HepG2 (cell line): ENCODE data around the gene SMPD3. TPM values are rescaled to one million over a fixed set of nuclear protein-coding genes. Genes with fewer than 3 reads are reported as not detected.

ENCODE experiments used
- ATAD3A ChIP-seq: sonication (generic); formaldehyde crosslinking; IDR thresholded peaks from 2 replicates; pipeline ENCODE4 v1.4.0; 2020; ENCODE audit warnings: missing genetic modification reagents
- CC2D1A ChIP-seq: sonication (generic); formaldehyde crosslinking; IDR thresholded peaks from 2 replicates; pipeline ENCODE4 v1.8.1; 2023; ENCODE audit warnings: mild to moderate bottlenecking, missing genetic modification reagents
- CERS6 ChIP-seq: sonication (generic); formaldehyde crosslinking; IDR thresholded peaks from 2 replicates; pipeline ENCODE4 v1.5.0; 2020; ENCODE audit warnings: missing genetic modification reagents
- EEA1 ChIP-seq: sonication (generic); formaldehyde crosslinking; IDR thresholded peaks from 2 replicates; pipeline ENCODE4 v1.5.1; 2020; ENCODE audit warnings: mild to moderate bottlenecking, missing genetic modification reagents, borderline replicate concordance
- EZH2 ChIP-seq: conservative IDR thresholded peaks from 2 replicates; pipeline ENCODE4 v1.6.1; 2012; ENCODE audit warnings: mild to moderate bottlenecking, low read depth, low read length, moderate library complexity
- GATAD1 ChIP-seq: IDR thresholded peaks from 2 replicates; pipeline ENCODE4 v1.6.1; 2016; ENCODE audit warnings: missing genetic modification reagents, missing compliant biosample characterization
- HNRNPUL1 ChIP-seq: fragments of 200-400 bp; formaldehyde crosslinking; IDR thresholded peaks from 2 replicates; pipeline ENCODE4 v1.6.1; 2017; ENCODE audit warnings: low read depth, mild to moderate bottlenecking, low read length, moderate library complexity
- HOXA5 ChIP-seq: sonication (generic); formaldehyde crosslinking; IDR thresholded peaks from 2 replicates; pipeline ENCODE4 v1.4.0; 2020; ENCODE audit warnings: missing genetic modification reagents
- IRF2 ChIP-seq: IDR thresholded peaks from 2 replicates; pipeline ENCODE4 v1.6.1; 2018; ENCODE audit warnings: missing genetic modification reagents, missing compliant biosample characterization
- MED1 ChIP-seq: sonication (generic); formaldehyde crosslinking; IDR thresholded peaks from 2 replicates; pipeline ENCODE4 v1.4.0; 2020; ENCODE audit warnings: missing genetic modification reagents
- MIER3 ChIP-seq: IDR thresholded peaks from 2 replicates; pipeline ENCODE4 v1.6.1; 2016; ENCODE audit warnings: missing compliant biosample characterization, borderline replicate concordance
- NFKB2 ChIP-seq: sonication (generic); formaldehyde crosslinking; IDR thresholded peaks from 2 replicates; pipeline ENCODE4 v1.4.0; 2020; ENCODE audit warnings: missing genetic modification reagents, borderline replicate concordance
- PLRG1 ChIP-seq: fragments of 450-650 bp; conservative IDR thresholded peaks from 2 replicates; pipeline ENCODE4 v1.6.1; 2016
- SAP130 ChIP-seq: IDR thresholded peaks from 2 replicates; pipeline ENCODE4 v1.6.1; 2016; ENCODE audit warnings: low read depth
- TAF1 ChIP-seq: sonication (generic); formaldehyde crosslinking; IDR thresholded peaks from 2 replicates; pipeline ENCODE4 v1.4.0; 2020; ENCODE audit warnings: missing genetic modification reagents
- ZC3H13 ChIP-seq: sonication (generic); formaldehyde crosslinking; IDR thresholded peaks from 2 replicates; pipeline ENCODE4 v1.8.1; 2023; ENCODE audit warnings: mild to moderate bottlenecking, missing genetic modification reagents, moderate library complexity
- ZNF160 ChIP-seq: sonication (generic); formaldehyde crosslinking; IDR thresholded peaks from 2 replicates; pipeline ENCODE4 v1.8.0; 2022; ENCODE audit warnings: mild to moderate bottlenecking, inconsistent platforms, missing genetic modification reagents
- ZNF678 ChIP-seq: sonication (generic); formaldehyde crosslinking; IDR thresholded peaks from 2 replicates; pipeline ENCODE4 v1.4.0; 2020; ENCODE audit warnings: mild to moderate bottlenecking, missing genetic modification reagents
- ZUFSP ChIP-seq: sonication (generic); formaldehyde crosslinking; IDR thresholded peaks from 2 replicates; pipeline ENCODE4 v1.9.0; 2021; ENCODE audit warnings: missing genetic modification reagents, mild to moderate bottlenecking, borderline replicate concordance
- polyA plus RNA-seq, 8 experiments: library from polyadenylated mRNA; depleted of rRNA in 3 of 8; stranded (reverse) in 7 of 8; unstranded in 1 of 8; fragments of >200 nt; fragmentation: Illumina TruSeq in 4 of 8; extraction: Trizol in 4 of 8; gene quantifications; 2 replicates each; pipeline versions ENCODE4 v1.2.1 to v1.2.3, GENCODE V29; 2011 to 2016; ENCODE audit warnings: low read depth in 4 of 8, missing spikeins in 1 of 8, mixed read lengths in 1 of 8; ENCODE audit not compliant: insufficient read depth in 1 of 8
- total RNA-seq, 5 experiments: library from RNA; depleted of rRNA; stranded (reverse); fragments of >200 nt; fragmentation: Illumina TruSeq; extraction: Trizol; gene quantifications; 2 replicates each; pipeline ENCODE4 v1.2.3, GENCODE V29; 2016; ENCODE audit warnings: low read depth in 1 of 5
- TF ChIP-seq, protein P1 (sequence below): sonication (generic); formaldehyde crosslinking; IDR thresholded peaks from 2 replicates; pipeline ENCODE4 v1.4.0; 2020; ENCODE audit warnings: missing genetic modification reagents, borderline replicate concordance
- TF ChIP-seq, protein P2 (sequence below): sonication (generic); formaldehyde crosslinking; IDR thresholded peaks from 2 replicates; pipeline ENCODE4 v1.5.1; 2020; ENCODE audit warnings: mild to moderate bottlenecking, moderate library complexity, missing genetic modification reagents

SMPD3 gene
- total and polyA plus RNA-seq, 2 of the 13 experiments (the other 11 are each of a cell fraction or from before 2014, with no cell fraction given): 0.07 to 0.32 TPM

DNA sequence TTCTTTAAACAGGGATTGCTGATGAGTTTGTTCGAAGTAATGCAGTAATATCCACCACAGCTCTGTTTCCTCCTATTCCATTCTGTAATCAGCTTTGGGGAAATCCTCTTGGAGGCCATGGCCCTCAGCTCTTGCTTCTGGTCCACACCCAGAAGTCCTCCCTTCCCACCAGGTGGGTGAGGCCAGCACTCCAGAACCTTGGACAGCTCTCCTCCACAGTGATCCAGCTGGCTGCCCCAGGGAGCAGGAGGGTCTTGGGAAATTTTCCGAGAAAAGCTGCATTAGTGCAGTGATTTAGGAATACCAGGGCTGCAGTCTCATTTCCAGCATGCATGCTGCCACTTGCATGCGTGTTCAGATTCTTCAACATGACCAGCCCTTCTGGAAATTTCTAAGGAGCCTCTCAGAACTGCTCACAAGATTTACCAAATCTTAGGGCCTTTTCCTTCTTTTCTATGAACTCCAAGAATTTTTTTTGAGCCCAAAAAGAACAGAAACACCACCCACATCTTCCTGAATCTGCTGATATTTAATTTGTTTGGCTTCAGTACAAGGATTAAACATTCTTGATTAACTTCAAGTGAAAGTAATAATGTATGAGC, 4.2 kb downstream of the SMPD3 start (continued):
- TF ChIP-seq ZUFSP (no peak), ZNF678 (CRISPR knock-in tag) (no peak), ZC3H13 (CRISPR knock-in tag) (no peak), NFKB2 (CRISPR knock-in tag) (peak; percentile 78), CC2D1A (CRISPR knock-in tag) (no peak), SAP130 (CRISPR knock-in tag) (peak; percentile 70), IRF2 (CRISPR knock-in tag) (peak; percentile 36; the same call in 1 of the 2 replicates), PLRG1 (no peak), HOXA5 (CRISPR knock-in tag) (peak; percentile 67; the same call in 1 of the 2 replicates), ATAD3A (peak; percentile 48; the same call in 1 of the 2 replicates), EEA1 (CRISPR knock-in tag) (no peak), MIER3 (CRISPR knock-in tag) (peak; percentile 65; the same call in 1 of the 2 replicates), MED1 (CRISPR knock-in tag) (peak; percentile 42; the same call in 1 of the 2 replicates), TAF1 (CRISPR knock-in tag) (no peak), ZNF160 (0 out of 2 replicates have a peak, but pooled peaks have one; percentile 44), EZH2 (no peak), GATAD1 (CRISPR knock-in tag) (no peak; the same call in 1 of the 2 replicates), HNRNPUL1 (no peak), CERS6 (no peak)
- TF ChIP-seq, protein P1, sequence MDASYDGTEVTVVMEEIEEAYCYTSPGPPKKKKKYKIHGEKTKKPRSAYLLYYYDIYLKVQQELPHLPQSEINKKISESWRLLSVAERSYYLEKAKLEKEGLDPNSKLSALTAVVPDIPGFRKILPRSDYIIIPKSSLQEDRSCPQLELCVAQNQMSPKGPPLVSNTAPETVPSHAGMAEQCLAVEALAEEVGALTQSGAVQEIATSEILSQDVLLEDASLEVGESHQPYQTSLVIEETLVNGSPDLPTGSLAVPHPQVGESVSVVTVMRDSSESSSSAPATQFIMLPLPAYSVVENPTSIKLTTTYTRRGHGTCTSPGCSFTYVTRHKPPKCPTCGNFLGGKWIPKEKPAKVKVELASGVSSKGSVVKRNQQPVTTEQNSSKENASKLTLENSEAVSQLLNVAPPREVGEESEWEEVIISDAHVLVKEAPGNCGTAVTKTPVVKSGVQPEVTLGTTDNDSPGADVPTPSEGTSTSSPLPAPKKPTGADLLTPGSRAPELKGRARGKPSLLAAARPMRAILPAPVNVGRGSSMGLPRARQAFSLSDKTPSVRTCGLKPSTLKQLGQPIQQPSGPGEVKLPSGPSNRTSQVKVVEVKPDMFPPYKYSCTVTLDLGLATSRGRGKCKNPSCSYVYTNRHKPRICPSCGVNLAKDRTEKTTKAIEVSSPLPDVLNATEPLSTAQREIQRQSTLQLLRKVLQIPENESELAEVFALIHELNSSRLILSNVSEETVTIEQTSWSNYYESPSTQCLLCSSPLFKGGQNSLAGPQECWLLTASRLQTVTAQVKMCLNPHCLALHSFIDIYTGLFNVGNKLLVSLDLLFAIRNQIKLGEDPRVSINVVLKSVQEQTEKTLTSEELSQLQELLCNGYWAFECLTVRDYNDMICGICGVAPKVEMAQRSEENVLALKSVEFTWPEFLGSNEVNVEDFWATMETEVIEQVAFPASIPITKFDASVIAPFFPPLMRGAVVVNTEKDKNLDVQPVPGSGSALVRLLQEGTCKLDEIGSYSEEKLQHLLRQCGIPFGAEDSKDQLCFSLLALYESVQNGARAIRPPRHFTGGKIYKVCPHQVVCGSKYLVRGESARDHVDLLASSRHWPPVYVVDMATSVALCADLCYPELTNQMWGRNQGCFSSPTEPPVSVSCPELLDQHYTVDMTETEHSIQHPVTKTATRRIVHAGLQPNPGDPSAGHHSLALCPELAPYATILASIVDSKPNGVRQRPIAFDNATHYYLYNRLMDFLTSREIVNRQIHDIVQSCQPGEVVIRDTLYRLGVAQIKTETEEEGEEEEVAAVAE (CRISPR knock-in tag): peak; percentile 79
- TF ChIP-seq, protein P2, sequence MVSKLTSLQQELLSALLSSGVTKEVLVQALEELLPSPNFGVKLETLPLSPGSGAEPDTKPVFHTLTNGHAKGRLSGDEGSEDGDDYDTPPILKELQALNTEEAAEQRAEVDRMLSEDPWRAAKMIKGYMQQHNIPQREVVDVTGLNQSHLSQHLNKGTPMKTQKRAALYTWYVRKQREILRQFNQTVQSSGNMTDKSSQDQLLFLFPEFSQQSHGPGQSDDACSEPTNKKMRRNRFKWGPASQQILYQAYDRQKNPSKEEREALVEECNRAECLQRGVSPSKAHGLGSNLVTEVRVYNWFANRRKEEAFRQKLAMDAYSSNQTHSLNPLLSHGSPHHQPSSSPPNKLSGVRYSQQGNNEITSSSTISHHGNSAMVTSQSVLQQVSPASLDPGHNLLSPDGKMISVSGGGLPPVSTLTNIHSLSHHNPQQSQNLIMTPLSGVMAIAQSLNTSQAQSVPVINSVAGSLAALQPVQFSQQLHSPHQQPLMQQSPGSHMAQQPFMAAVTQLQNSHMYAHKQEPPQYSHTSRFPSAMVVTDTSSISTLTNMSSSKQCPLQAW (CRISPR knock-in tag): no peak
